DMS 273 (cell line): Measurements from ENCODE around the gene RPN2.

Experiments
- DNase-seq: peaks from one replicate; lab custom pipeline; 2025; ENCODE audit not compliant: unreplicated experiment; lab: John Stamatoyannopoulos, UW

RPN2 gene

GRCh38 chr20:37290158-37290810 lies 111.2 kb downstream of the RPN2 start:
- DNase-seq = no peak
